ENCODE measurements around the gene CCAR1.

DNA sequence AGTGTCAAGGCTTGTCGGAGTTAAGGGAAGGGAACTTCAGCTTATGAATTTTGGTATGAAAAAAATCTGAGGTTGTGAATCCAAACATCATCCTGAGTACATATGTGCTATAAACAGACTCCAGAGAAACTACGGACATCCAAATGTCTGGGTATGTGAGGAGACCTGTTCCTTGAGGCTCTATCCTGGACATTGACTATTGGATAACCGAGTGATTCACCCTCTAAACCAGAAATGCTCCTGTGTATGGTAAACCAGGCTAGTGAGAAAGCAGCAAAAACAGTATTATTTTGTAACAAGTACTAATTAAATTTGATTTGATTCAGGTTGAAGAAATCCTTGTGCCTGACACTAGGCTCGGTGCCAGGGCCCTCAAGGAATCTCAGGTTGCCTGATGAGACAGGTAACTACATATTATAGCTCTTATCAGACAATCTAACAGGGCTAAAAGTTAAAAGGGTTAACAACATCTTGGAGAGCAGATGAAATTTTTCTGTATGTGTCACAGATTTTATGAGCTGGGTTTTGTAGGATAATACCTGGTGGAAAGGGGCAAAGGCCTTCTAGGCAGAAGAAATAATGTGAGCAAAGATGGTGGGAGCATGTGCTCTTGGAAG lies 95.9 kb downstream of the CCAR1 start:
- TF ChIP-seq MXI1 (conservative IDR thresholded peaks at IDR 0.05; ENCODE audit: poor library complexity, severe bottlenecking) (no peak), POLR2AphosphoS5 (IDR thresholded peaks at IDR 0.05) (no peak)

Data from neural cell (in vitro differentiated cells).